ENCODE data around the gene AP1B1.

The AP1B1 gene

GRCh38 chr22:29290061-29290460, 98.3 kb downstream of the AP1B1 start:
- DNase-seq: no peak

- no peak for DNase-seq
These were observed 99.5 kb downstream of the AP1B1 start for GRCh38 chr22:29288837-29289236.

- no peak for DNase-seq
These were observed 104.2 kb downstream of the AP1B1 start for GRCh38 chr22:29284196-29284595.

- DNase-seq: no peak
These were observed 110.4 kb downstream of the AP1B1 start for GRCh38 chr22:29277927-29278326.

All from NCI-H774 (cell line).